B cell (primary cell): ENCODE measurements around the gene TFEB. TPM values are rescaled to one million over a fixed set of nuclear protein-coding genes. Genes with fewer than 3 reads are reported as not detected.

ENCODE experiments used
- ATAC-seq: fragments of 200-7000 bp; cut with Tn5 transposase; one replicate; pipeline ENCODE4 v1.10.0; 2021; ENCODE audit warnings: low read depth, mild to moderate bottlenecking, moderate number of reproducible peaks, moderate library complexity
- CTCF ChIA-PET: fragments of 350-600 bp; sonication (Branson Sonifier 250); formaldehyde crosslinking; loops from one replicate; lab custom pipeline; 2021; ENCODE audit warnings: antibody characterized with exemption, inconsistent platforms; lab: Charles Lee
- POLR2A ChIA-PET: fragments of 350-600 bp; sonication (Branson Sonifier 250); formaldehyde crosslinking; loops from one replicate; lab custom pipeline; 2021; ENCODE audit warnings: antibody characterized with exemption; lab: Charles Lee
- DNase-seq: peaks from one replicate; pipeline ENCODE4 v3.0.0; 2013
- H2AFZ ChIP-seq: 2 replicates; pipeline ENCODE4 v1.6.1; 2012; ENCODE audit warnings: mild to moderate bottlenecking, low read depth, low read length; ENCODE audit not compliant: insufficient read depth, poor library complexity, severe bottlenecking
- H3K27ac ChIP-seq, 2 donors: 1 replicate in 1 of 2; 2 replicates in 1 of 2; pipeline ENCODE4 v1.5.1; 2012 to 2013; ENCODE audit warnings: low read length in 2 of 2, mild to moderate bottlenecking in 2 of 2, moderate library complexity in 1 of 2
- H3K27me3 ChIP-seq, 4 experiments: fragments of 200-600 bp in 1 of 4; sonication (generic) in 1 of 4; replicated peaks in 1 of 4; 1 replicate in 2 of 4; 2 replicates in 2 of 4; pipeline versions ENCODE4 v1.6.1 to v1.7.0; 2013 to 2016; ENCODE audit warnings: low read length in 3 of 4, mild to moderate bottlenecking in 2 of 4, mixed read lengths in 1 of 4, moderate library complexity in 1 of 4; ENCODE audit not compliant: insufficient read depth in 4 of 4, control insufficient read depth in 3 of 4; ENCODE audit errors: control extremely low read depth in 1 of 4
- H3K36me3 ChIP-seq, 2 experiments: replicated peaks in 1 of 2; 1 replicate in 1 of 2; 2 replicates in 1 of 2; pipeline versions ENCODE4 v1.6.1 to v1.7.1; 2013; ENCODE audit warnings: low read length in 1 of 2; ENCODE audit not compliant: insufficient read depth in 2 of 2, control insufficient read depth in 1 of 2; ENCODE audit errors: control extremely low read depth in 1 of 2, extremely low read depth in 1 of 2
- H3K4me1 ChIP-seq, 2 donors: fragments of 200-600 bp in 1 of 2; sonication (generic) in 1 of 2; 1 replicate in 1 of 2; 2 replicates in 1 of 2; pipeline versions ENCODE4 v1.5.1 to v1.6.1; 2013 to 2017; ENCODE audit warnings: low read length in 2 of 2; ENCODE audit not compliant: control insufficient read depth in 2 of 2, insufficient read depth in 2 of 2
- H3K4me2 ChIP-seq: replicated peaks from 2 replicates; pipeline ENCODE3; 2012; ENCODE audit warnings: mild to moderate bottlenecking, low read depth, low read length; ENCODE audit not compliant: poor library complexity, severe bottlenecking
- H3K4me3 ChIP-seq, 5 experiments: fragments of 200-600 bp in 1 of 5; sonication (generic) in 1 of 5; 1 replicate in 3 of 5; 2 replicates in 2 of 5; pipeline versions ENCODE4 v1.5.1 to v1.7.0; 2011 to 2016; ENCODE audit warnings: low read length in 4 of 5, mild to moderate bottlenecking in 4 of 5, low read depth in 2 of 5, control low read depth in 1 of 5, moderate library complexity in 1 of 5; ENCODE audit not compliant: insufficient read depth in 1 of 5; ENCODE audit errors: control extremely low read depth in 1 of 5, extremely low read depth in 1 of 5
- H3K79me2 ChIP-seq: fragments of 200-600 bp; sonication (generic); one replicate; pipeline ENCODE4 v1.6.0; 2016; ENCODE audit warnings: low read length; ENCODE audit not compliant: control insufficient read depth, insufficient read depth
- H3K9ac ChIP-seq: fragments of 200-600 bp; sonication (generic); 2 replicates; pipeline ENCODE4 v1.6.1; 2017; ENCODE audit warnings: mild to moderate bottlenecking, low read length, moderate library complexity
- H3K9me3 ChIP-seq, 3 donors: one replicate each; pipeline versions ENCODE4 v1.6.1 to v1.7.1; 2013; ENCODE audit warnings: low read length in 2 of 3; ENCODE audit not compliant: control insufficient read depth in 2 of 3, insufficient read depth in 1 of 3; ENCODE audit errors: control extremely low read depth in 1 of 3
- H4K20me1 ChIP-seq: 2 replicates; pipeline ENCODE4 v1.6.0; 2012; ENCODE audit warnings: mild to moderate bottlenecking, low read length; ENCODE audit not compliant: insufficient read depth, control insufficient read depth, poor library complexity, severe bottlenecking
- H3K27ac Mint-ChIP-seq: one replicate; pipeline ENCODE4 v1.8.0; 2021; ENCODE audit warnings: mixed read lengths
- H3K27me3 Mint-ChIP-seq: one replicate; pipeline ENCODE4 v1.8.0; 2021; ENCODE audit warnings: mixed read lengths
- H3K4me1 Mint-ChIP-seq: one replicate; pipeline ENCODE4 v1.8.0; 2021; ENCODE audit warnings: mixed read lengths
- H3K4me3 Mint-ChIP-seq: one replicate; pipeline ENCODE4 v1.8.0; 2021; ENCODE audit warnings: mixed read lengths
- H3K9me3 Mint-ChIP-seq: one replicate; pipeline ENCODE4 v1.8.0; 2022; ENCODE audit warnings: mixed read lengths; ENCODE audit not compliant: insufficient read depth
- CTCF ChIP-seq: fragments of 200-600 bp; IDR thresholded peaks from one replicate; pipeline ENCODE4 v1.8.0; 2022; ENCODE audit warnings: antibody characterized with exemption, mild to moderate bottlenecking
- EZH2 ChIP-seq: IDR thresholded peaks from 2 replicates; pipeline ENCODE4 v1.6.1; 2012; ENCODE audit warnings: borderline replicate concordance, low read depth, mild to moderate bottlenecking, moderate library complexity, low read length; ENCODE audit not compliant: insufficient read depth, poor library complexity, severe bottlenecking
- WGBS: methylation state at CpG from one replicate; pipeline ENCODE4 v1.1.5; 2013; ENCODE audit warnings: missing lambda C conversion rate; ENCODE audit not compliant: insufficient coverage; 5-methylcytosine and 5-hydroxymethylcytosine counted together
- intact Hi-C: fragments of 100-400 bp; cut with micrococcal nuclease; formaldehyde crosslinking; loops from one replicate; pipeline ENCODE4 v1.10.0; 2022
- polyA plus RNA-seq: library from polyadenylated mRNA; depleted of rRNA; stranded (reverse); fragments of >200 nt; gene quantifications from 2 replicates; pipeline ENCODE4 v1.2.3, GENCODE V29; 2012
- total RNA-seq, 2 donors: library from RNA; stranded (reverse); fragments of 120-200 nt in 1 of 2; gene quantifications; 1 replicate in 1 of 2; 2 replicates in 1 of 2; pipeline versions ENCODE4 v1.2.3 to v1.2.4, GENCODE V29; 2013 to 2022

Gene TFEB
- total and polyA plus RNA-seq, 2 donors (not counting 1 experiment from before 2014, with no cell fraction given), result 113 to 148 TPM

GRCh38 chr6:41643899-41644269 lies 91.5 kb downstream of the TFEB start:
- H3K27me3 Mint-ChIP-seq, result peaks cover 40% of the 10 kb centered on the region
- Histone ChIP-seq H3K4me2 (no peak overlapping the region), H3K79me2 (no peaks in the 10 kb centered on the region), H3K36me3 (no peaks in the 10 kb centered on the region), H3K4me1 (peaks cover 2% of the 10 kb centered on the region in 2 donors), H3K9ac (no peak overlapping the region), H3K27me3 (peaks cover 0 to 38% (median 3%) of the 10 kb centered on the region in 4 experiments), H3K9me3 (peaks cover 0 to under 1% (median 0%) of the 10 kb centered on the region in 3 donors), H2AFZ (no peak overlapping the region), H4K20me1 (no peaks in the 10 kb centered on the region), H3K4me3 (no peak overlapping the region), H3K27ac (no peak overlapping the region)
- H3K27ac Mint-ChIP-seq, result no peak overlapping the region
- CTCF ChIA-PET, result no interaction called here
- no peak for DNase-seq
- no peak overlapping the region for H3K4me3 Mint-ChIP-seq
- no peaks in the 10 kb centered on the region for H3K9me3 Mint-ChIP-seq
- peaks cover 5% of the 10 kb centered on the region for H3K4me1 Mint-ChIP-seq
- no peak for ATAC-seq
- TF ChIP-seq CTCF (no peak), EZH2 (no peak)
- 87% methylated on average over 4 of the region's 4 CpGs for WGBS
- intact Hi-C loops, result no loop called here
- POLR2A ChIA-PET, result no interaction called here

- no peaks in the 10 kb centered on the region for H3K36me3 ChIP-seq
- no peak overlapping the region for H3K4me2 ChIP-seq
- 82% methylated on average over 5 of the region's 10 CpGs for WGBS
- intact Hi-C loops, result no loop called here
- H4K20me1 ChIP-seq, result no peaks in the 10 kb centered on the region
- no peak overlapping the region for H3K4me3 Mint-ChIP-seq
- ChIA-PET POLR2A (no interaction called here), CTCF (no interaction called here)
- H3K27ac Mint-ChIP-seq, result no peak overlapping the region
- peaks cover 0 to 5% (median 0%) of the 10 kb centered on the region in 3 donors for H3K9me3 ChIP-seq
- H3K4me1 Mint-ChIP-seq, result peaks cover 7% of the 10 kb centered on the region
- no peaks in the 10 kb centered on the region for H3K79me2 ChIP-seq
- DNase-seq, result no peak
- no peak overlapping the region for H3K27ac ChIP-seq
- no peak overlapping the region for H3K4me3 ChIP-seq
- peaks cover 0 to 42% (median 7%) of the 10 kb centered on the region in 4 experiments for H3K27me3 ChIP-seq
- no peak for TF ChIP-seq CTCF
- TF ChIP-seq EZH2, result no peak
- ATAC-seq, result no peak
- H3K4me1 ChIP-seq, result peaks cover 7 to 8% of the 10 kb centered on the region in 2 donors
- H2AFZ ChIP-seq, result no peak overlapping the region
- peaks cover 40% of the 10 kb centered on the region for H3K27me3 Mint-ChIP-seq
- no peak overlapping the region for H3K9ac ChIP-seq
- no peaks in the 10 kb centered on the region for H3K9me3 Mint-ChIP-seq
Measured at GRCh38 chr6:41642960-41643898, 92.2 kb downstream of the TFEB start.
